ENCODE measurements around the gene ABCA8.

GRCh38 chr17:68824707-68825106 lies 130.5 kb downstream of the ABCA8 start:
- no peak for TF ChIP-seq CTCF (IDR thresholded peaks at IDR 0.05)
- TF ChIP-seq POLR2A (IDR thresholded peaks at IDR 0.05): no peak

All from heart left ventricle (tissue), 13 donors.